Measurements from ENCODE around the gene DPYD.

DPYD gene

DNA sequence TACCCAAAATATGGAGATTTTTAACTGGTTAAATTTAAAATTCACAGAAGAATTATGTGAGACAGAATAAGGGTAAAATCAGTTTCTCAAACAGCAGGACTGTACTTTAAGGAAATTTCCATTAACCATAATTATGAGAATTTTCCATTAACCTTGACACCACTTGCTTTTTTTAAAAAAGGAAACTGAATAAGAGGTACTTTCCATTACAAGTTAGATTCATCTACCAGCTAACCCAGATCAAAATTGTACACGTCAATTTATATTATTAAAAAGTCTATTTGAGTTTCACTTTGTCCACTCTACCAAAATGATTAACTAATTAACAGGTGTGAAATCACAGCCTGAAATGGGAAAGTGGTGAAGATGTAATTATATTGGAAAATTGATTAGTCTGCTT lies 414.5 kb downstream of the DPYD start:
- ATAC-seq (ENCODE audit: low read depth) (no peak), DNase-seq (ENCODE audit: low spot score) (no peak)
- H3K9me3 ChIP-seq (ENCODE audit: severe bottlenecking), result no peaks in the 10 kb centered on the region
- H3K36me3 ChIP-seq (ENCODE audit: low read depth), result no peaks in the 10 kb centered on the region
- no peak overlapping the region for H3K4me3 ChIP-seq (ENCODE audit: severe bottlenecking)
- TF ChIP-seq, protein P1, sequence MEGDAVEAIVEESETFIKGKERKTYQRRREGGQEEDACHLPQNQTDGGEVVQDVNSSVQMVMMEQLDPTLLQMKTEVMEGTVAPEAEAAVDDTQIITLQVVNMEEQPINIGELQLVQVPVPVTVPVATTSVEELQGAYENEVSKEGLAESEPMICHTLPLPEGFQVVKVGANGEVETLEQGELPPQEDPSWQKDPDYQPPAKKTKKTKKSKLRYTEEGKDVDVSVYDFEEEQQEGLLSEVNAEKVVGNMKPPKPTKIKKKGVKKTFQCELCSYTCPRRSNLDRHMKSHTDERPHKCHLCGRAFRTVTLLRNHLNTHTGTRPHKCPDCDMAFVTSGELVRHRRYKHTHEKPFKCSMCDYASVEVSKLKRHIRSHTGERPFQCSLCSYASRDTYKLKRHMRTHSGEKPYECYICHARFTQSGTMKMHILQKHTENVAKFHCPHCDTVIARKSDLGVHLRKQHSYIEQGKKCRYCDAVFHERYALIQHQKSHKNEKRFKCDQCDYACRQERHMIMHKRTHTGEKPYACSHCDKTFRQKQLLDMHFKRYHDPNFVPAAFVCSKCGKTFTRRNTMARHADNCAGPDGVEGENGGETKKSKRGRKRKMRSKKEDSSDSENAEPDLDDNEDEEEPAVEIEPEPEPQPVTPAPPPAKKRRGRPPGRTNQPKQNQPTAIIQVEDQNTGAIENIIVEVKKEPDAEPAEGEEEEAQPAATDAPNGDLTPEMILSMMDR (IDR thresholded peaks at IDR 0.05; ENCODE audit: poor library complexity, severe bottlenecking), result no peak
- no peaks in the 10 kb centered on the region for H3K4me1 ChIP-seq (ENCODE audit: insufficient read depth, poor library complexity, severe bottlenecking)
- no peaks in the 10 kb centered on the region for H3K27me3 ChIP-seq (ENCODE audit: insufficient read depth, poor library complexity, severe bottlenecking)
- no peak overlapping the region for H3K27ac ChIP-seq (ENCODE audit: poor library complexity, severe bottlenecking)

DNA sequence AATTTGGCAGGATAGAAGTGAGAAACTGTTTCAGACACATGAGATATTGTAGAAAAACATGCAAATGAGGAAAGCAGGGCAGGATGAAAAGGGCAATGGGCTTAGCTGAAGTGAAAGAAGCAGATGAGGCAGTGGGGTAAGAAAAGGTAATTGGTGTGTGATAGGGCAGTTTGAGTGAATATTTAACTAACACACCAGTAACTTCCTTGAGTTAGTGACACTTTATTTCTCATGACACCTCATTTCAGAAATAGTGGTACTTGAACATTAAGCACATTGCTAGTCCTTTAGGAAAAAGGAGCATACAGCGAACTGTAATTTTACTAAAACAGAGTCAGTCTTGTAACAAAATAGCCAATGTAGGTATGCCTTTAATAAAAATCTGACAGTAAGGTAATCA lies 415.0 kb downstream of the DPYD start:
- ATAC-seq (ENCODE audit: low read depth), result no peak

DNA sequence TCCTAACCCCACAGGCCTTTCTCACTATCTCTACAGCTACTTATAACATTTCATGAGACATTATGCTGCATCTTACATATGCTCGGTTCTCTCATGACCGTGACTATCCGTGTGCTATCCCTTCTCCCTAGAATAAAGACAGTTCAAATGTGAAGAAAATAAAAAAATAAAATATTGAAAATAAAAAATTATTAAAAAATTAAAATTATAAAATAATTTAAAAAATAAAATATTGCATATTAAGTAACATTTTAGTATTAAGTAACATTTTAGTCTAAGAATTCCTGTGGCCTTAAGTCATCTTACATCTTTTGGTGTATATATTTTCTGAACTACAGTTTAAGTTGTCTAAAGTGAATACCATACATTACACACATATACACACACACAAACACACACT lies 415.5 kb downstream of the DPYD start:
- no peak for ATAC-seq (ENCODE audit: low read depth)
- Histone ChIP-seq H3K4me3 (ENCODE audit: severe bottlenecking) (no peak overlapping the region), H3K27ac (ENCODE audit: poor library complexity, severe bottlenecking) (no peak overlapping the region), H3K27me3 (ENCODE audit: insufficient read depth, poor library complexity, severe bottlenecking) (no peaks in the 10 kb centered on the region), H3K4me1 (ENCODE audit: insufficient read depth, poor library complexity, severe bottlenecking) (no peaks in the 10 kb centered on the region), H3K9me3 (ENCODE audit: severe bottlenecking) (no peaks in the 10 kb centered on the region), H3K36me3 (ENCODE audit: low read depth) (no peaks in the 10 kb centered on the region)
- TF ChIP-seq, protein P1 (IDR thresholded peaks at IDR 0.05; ENCODE audit: poor library complexity, severe bottlenecking), result no peak
- DNase-seq (ENCODE audit: low spot score), result no peak

More for the DNA sequence above, 415.0 kb downstream of the DPYD start:
- Histone ChIP-seq H3K4me1 (ENCODE audit: insufficient read depth, poor library complexity, severe bottlenecking) (no peaks in the 10 kb centered on the region), H3K27me3 (ENCODE audit: insufficient read depth, poor library complexity, severe bottlenecking) (no peaks in the 10 kb centered on the region), H3K27ac (ENCODE audit: poor library complexity, severe bottlenecking) (no peak overlapping the region), H3K4me3 (ENCODE audit: severe bottlenecking) (no peak overlapping the region), H3K9me3 (ENCODE audit: severe bottlenecking) (no peaks in the 10 kb centered on the region), H3K36me3 (ENCODE audit: low read depth) (no peaks in the 10 kb centered on the region)
- no peak for DNase-seq (ENCODE audit: low spot score)
- TF ChIP-seq, protein P1 (IDR thresholded peaks at IDR 0.05; ENCODE audit: poor library complexity, severe bottlenecking), result no peak

DNA sequence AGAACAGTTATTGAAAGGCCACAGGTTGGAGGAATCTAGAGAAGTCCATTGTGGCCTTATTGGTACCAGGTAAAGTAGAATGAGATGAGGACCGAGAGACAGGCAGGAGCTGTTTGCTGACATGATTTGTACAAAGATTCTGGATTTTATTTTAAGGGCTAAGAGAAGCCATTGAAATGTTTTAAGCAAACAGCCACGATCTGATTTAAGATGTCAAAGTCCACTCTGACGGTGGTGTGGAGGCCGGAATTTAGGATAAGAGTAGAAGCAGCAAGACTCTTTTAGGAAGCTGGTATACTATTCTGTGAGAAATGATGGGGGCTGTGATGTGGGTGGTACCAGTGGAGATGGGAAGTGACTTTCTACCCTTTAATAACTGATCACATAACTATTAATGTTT lies 418.5 kb downstream of the DPYD start:
- Histone ChIP-seq H3K4me3 (ENCODE audit: severe bottlenecking) (no peak overlapping the region), H3K9me3 (ENCODE audit: severe bottlenecking) (peaks cover 2% of the 10 kb centered on the region), H3K27ac (ENCODE audit: poor library complexity, severe bottlenecking) (no peak overlapping the region), H3K27me3 (ENCODE audit: insufficient read depth, poor library complexity, severe bottlenecking) (no peaks in the 10 kb centered on the region), H3K36me3 (ENCODE audit: low read depth) (no peaks in the 10 kb centered on the region), H3K4me1 (ENCODE audit: insufficient read depth, poor library complexity, severe bottlenecking) (no peaks in the 10 kb centered on the region)
- no peak for ATAC-seq (ENCODE audit: low read depth)
- DNase-seq (ENCODE audit: low spot score), result no peak
- TF ChIP-seq, protein P1 (IDR thresholded peaks at IDR 0.05; ENCODE audit: poor library complexity, severe bottlenecking), result no peak

DNA sequence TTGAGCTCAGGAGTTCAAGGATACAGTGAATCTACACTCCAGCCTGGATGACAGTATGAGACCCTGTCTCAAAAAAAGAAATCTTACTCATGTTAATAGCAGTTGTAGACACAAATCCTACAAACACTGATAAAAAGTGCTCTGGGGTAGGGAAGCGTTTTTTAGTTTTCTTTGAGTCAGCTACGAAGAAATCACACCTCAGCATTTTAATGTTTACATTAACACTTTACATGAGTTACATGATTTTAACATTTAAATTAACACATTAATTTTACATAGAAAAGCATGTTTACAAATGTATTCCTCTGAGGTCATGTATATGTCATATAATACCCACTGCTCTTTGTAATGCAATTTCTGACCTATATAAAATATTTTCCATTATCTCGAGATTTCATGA lies 419.2 kb downstream of the DPYD start:
- H3K36me3 ChIP-seq (ENCODE audit: low read depth), result no peaks in the 10 kb centered on the region
- no peak overlapping the region for H3K4me3 ChIP-seq (ENCODE audit: severe bottlenecking)
- H3K27me3 ChIP-seq (ENCODE audit: insufficient read depth, poor library complexity, severe bottlenecking), result no peaks in the 10 kb centered on the region
- H3K27ac ChIP-seq (ENCODE audit: poor library complexity, severe bottlenecking), result no peak overlapping the region
- H3K4me1 ChIP-seq (ENCODE audit: insufficient read depth, poor library complexity, severe bottlenecking), result no peaks in the 10 kb centered on the region
- TF ChIP-seq, protein P1 (IDR thresholded peaks at IDR 0.05; ENCODE audit: poor library complexity, severe bottlenecking), result no peak
- DNase-seq (ENCODE audit: low spot score), result no peak
- ATAC-seq (ENCODE audit: low read depth), result no peak
- peaks cover 2% of the 10 kb centered on the region for H3K9me3 ChIP-seq (ENCODE audit: severe bottlenecking)

Data from RWPE2 (cell line).